Right cardiac atrium (tissue), 5 donors: ENCODE results near the gene SH2D3C. TPM values are rescaled to one million over a fixed set of nuclear protein-coding genes. Genes with fewer than 3 reads are reported as not detected.
A peak's percentile ranks its signal among the peaks of the same experiment; 100 is the strongest.

ENCODE experiments used
- ATAC-seq, 2 donors: fragments of 200-7000 bp; cut with Tn5 transposase; one replicate each; pipeline versions ENCODE4 v1.8.0 to v1.9.1; 2020; ENCODE audit warnings: moderate library complexity in 2 of 2, mild to moderate bottlenecking in 1 of 2
- DNase-seq, 3 donors: peaks; one replicate each; pipeline ENCODE4 v3.0.0-alpha.2; 2020
- H3K27ac ChIP-seq: one replicate; pipeline ENCODE4 v1.5.1; 2013; ENCODE audit warnings: mild to moderate bottlenecking, low read length, control low read depth, moderate library complexity
- H3K27me3 ChIP-seq: one replicate; pipeline ENCODE4 v1.6.1; 2013; ENCODE audit not compliant: control insufficient read depth, insufficient read depth
- H3K4me1 ChIP-seq: one replicate; pipeline ENCODE4 v1.6.1; 2013; ENCODE audit warnings: low read length; ENCODE audit not compliant: control insufficient read depth, insufficient read depth
- H3K4me3 ChIP-seq: one replicate; pipeline ENCODE4 v1.5.1; 2013; ENCODE audit warnings: low read length, control low read depth
- H3K9me3 ChIP-seq: one replicate; pipeline ENCODE4 v1.6.1; 2013; ENCODE audit warnings: low read length; ENCODE audit not compliant: control insufficient read depth
- WGBS: extraction: QIAGEN DNeasy Blood & Tissue Kit; methylation state at CpG from one replicate; pipeline ENCODE4 v1.1.7; 2013; 5-methylcytosine and 5-hydroxymethylcytosine counted together
- intact Hi-C, 4 donors: fragments of 100-400 bp; cut with DNase I; formaldehyde crosslinking; loops; one replicate each; pipeline versions ENCODE4 v1.11.0 to v1.14.0; 2022 to 2023
- polyA plus RNA-seq: library from polyadenylated mRNA; stranded (reverse); fragments of 200-250 nt; gene quantifications from one replicate; pipeline ENCODE4 v1.2.3, GENCODE V29; 2013
- total RNA-seq, 4 donors: library from RNA; stranded (reverse); fragmentation: NEBNext Ultra II Directional; extraction: Animal tissue kit (Norgen Biotek cat#: 25700); gene quantifications; one replicate each; pipeline ENCODE4 v1.2.1, GENCODE V29; 2021
- donor health status: healthy with polysubstance abuse.
- donor health status: DM: no; HTN: yes; CAD: no.
- donor health status: DM: no; HTN: no; CAD: no.
- donor health status: DM: no; HTN: yes; CAD: no; lungs with severe emphysema.
- donor health status: DM: yes; HTN: yes; CAD: no.

The SH2D3C gene
- total and polyA plus RNA-seq, 5 donors = 9.4 to 17.4 (median 14.3) TPM

GRCh38 chr9:127746959-127747569, 31.4 kb downstream of the SH2D3C start:
- ATAC-seq (no peak), DNase-seq (peak in 1 of 3 donors; percentile 54)
- Histone ChIP-seq H3K27ac (no peak overlapping the region), H3K9me3 (no peaks in the 10 kb centered on the region), H3K4me1 (no peaks in the 10 kb centered on the region), H3K4me3 (no peak overlapping the region), H3K27me3 (no peaks in the 10 kb centered on the region)
- WGBS = 77% methylated on average over 15 of the region's 15 CpGs
- intact Hi-C loops = no loop called here

DNA sequence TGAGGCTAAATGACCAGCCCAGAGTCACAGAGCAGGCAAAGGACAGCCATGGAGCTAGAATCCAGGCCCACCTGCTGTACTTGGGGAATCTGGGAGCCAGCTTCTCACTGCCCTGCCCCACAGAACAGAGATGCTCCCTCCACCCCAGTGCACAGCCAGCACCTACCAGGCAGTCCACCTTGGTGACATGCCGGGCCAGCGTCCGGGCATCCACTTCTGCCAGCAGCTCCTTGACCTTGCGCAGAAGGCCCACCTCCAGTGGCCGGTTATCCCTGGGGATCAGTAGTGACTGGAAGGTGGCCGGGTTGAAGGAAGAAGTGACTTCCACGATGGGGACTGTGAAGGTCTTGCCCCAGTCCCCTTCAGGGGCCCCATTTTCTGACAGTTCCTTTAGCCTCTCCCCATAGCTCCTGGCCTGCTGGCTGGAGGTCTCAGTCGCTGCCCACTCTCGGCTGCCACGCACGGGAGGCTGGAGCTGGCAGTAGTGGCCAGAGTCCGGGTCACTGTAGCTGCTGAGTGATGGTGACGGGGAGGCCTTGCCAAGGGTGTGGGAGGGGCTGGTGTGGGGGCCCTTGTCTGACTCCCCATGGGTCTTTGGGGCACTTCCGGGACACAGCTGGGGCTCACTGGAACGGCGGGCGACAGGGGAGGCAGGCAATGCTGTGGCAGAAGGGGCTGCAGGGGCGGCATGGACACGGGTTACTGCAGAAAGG, 33.9 kb downstream of the SH2D3C start:
- intact Hi-C loops = no loop called here

GRCh38 chr9:127742435-127743088, 35.9 kb downstream of the SH2D3C start:
- peak; percentile 14 to 25 for ATAC-seq
- Histone ChIP-seq H3K27ac (no peak overlapping the region), H3K4me3 (no peak overlapping the region), H3K4me1 (no peaks in the 10 kb centered on the region), H3K9me3 (no peaks in the 10 kb centered on the region), H3K27me3 (no peaks in the 10 kb centered on the region)
- WGBS = 58% methylated on average over 33 of the region's 33 CpGs
- intact Hi-C loops = no loop called here
- DNase-seq = peak in 2 of 3 donors; percentile 42 to 61

More for the DNA sequence above, 33.9 kb downstream of the SH2D3C start:
- ATAC-seq = no peak
- WGBS = 88% methylated on average over 19 of the region's 19 CpGs
- Histone ChIP-seq H3K9me3 (no peaks in the 10 kb centered on the region), H3K4me3 (no peak overlapping the region), H3K27me3 (no peaks in the 10 kb centered on the region), H3K4me1 (no peaks in the 10 kb centered on the region), H3K27ac (no peak overlapping the region)
- DNase-seq = peak in 2 of 3 donors; percentile 45 to 52

- Histone ChIP-seq H3K27me3 (no peaks in the 10 kb centered on the region), H3K4me1 (no peaks in the 10 kb centered on the region), H3K4me3 (no peak overlapping the region), H3K9me3 (no peaks in the 10 kb centered on the region), H3K27ac (no peak overlapping the region)
- 66% methylated on average over 38 of the region's 38 CpGs for WGBS
- DNase-seq (peak; percentile 57 to 86 (median 84)), ATAC-seq (peak; percentile 52 to 58)
- intact Hi-C loops = no loop called here
These were observed 36.5 kb downstream of the SH2D3C start for GRCh38 chr9:127741831-127742434.

DNA sequence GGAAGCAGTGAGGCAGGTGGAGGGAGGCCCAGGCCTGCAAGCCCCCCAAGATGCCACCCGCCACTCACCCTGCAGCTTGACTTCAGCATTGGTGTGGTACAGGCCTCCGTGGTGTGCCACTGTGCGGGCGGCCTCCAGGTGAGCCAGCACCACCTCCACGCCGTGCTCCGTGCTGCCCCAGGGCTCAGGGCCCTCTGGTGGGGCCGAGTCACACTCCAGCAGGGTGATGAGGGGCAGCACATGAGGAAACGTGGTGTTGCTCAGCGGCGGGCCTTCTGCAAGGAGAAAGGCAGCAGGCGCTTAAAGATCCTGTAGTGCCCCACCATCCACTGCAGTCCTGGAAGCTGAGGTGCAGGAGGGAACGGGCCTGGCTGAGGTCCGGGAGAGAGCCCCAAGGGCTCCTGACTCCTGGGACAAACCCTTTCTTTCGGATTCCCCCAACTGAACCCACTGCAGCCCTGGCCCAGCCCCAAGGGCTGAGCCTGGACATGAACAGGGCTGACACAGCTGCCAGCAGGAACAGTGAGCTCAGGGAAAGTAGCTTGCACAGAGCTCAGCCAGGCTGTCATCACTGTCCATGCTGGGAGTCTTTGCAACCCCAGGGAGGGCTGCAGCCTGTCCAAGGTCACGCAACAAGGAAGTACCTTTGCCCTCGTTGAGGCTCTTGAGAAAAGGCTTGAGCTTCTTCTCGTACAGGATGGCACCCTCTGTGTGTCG, 38.7 kb downstream of the SH2D3C start:
- H3K9me3 ChIP-seq = no peaks in the 10 kb centered on the region
- 80% methylated on average over 19 of the region's 19 CpGs for WGBS
- intact Hi-C loops = loop anchor here (5.0 to 10.0 kb wide), 6 partner anchors 38 to 185 kb away; partner anchors contain the start of genes AK1 (in 2 of the 4), CDK9 (in 1 of the 4) and SH2D3C (in 1 of the 4)
- peak overlapping the region; percentile 90 for H3K27ac ChIP-seq
- H3K4me3 ChIP-seq = no peak overlapping the region
- H3K27me3 ChIP-seq = no peaks in the 10 kb centered on the region
- DNase-seq (peak; percentile 72 to 85 (median 76)), ATAC-seq (peak in 1 of 2 donors; percentile 26)
- H3K4me1 ChIP-seq = no peaks in the 10 kb centered on the region

DNA sequence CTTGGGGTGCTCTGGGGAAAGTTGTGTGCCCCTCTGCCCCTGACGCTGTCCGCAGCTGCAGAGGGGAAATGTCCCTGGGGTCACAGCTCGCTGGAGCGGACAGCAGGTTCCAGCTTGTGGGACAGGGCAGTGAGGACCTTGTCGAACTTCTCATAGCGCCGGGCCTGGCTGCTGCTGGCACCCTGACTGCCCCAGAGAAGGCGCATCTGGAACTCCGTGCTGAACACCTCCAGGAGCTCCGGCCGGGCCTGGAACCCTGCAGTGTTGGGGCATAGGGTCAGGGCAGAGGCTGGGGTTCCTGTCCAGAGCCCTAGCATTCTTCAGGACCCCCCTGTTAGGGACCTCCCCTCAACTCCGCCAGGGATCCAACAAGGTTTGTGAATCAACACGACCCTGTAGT, 39.8 kb downstream of the SH2D3C start:
- H3K4me1 ChIP-seq = peaks cover 6% of the 10 kb centered on the region
- WGBS = 88% methylated on average over 13 of the region's 13 CpGs
- intact Hi-C loops = loop anchor here (5.0 to 10.0 kb wide), 6 partner anchors 39 to 186 kb away; partner anchors contain the start of genes AK1 (in 2 of the 4), CDK9 (in 1 of the 4) and SH2D3C (in 1 of the 4)
- ATAC-seq (no peak), DNase-seq (peak in 1 of 3 donors; percentile 53)
- H3K9me3 ChIP-seq = no peaks in the 10 kb centered on the region
- no peak overlapping the region for H3K4me3 ChIP-seq
- H3K27ac ChIP-seq = no peak overlapping the region
- no peaks in the 10 kb centered on the region for H3K27me3 ChIP-seq

GRCh38 chr9:127735530-127736185, 42.8 kb downstream of the SH2D3C start:
- peaks cover 6% of the 10 kb centered on the region for H3K4me1 ChIP-seq
- no peak for ATAC-seq
- no peaks in the 10 kb centered on the region for H3K9me3 ChIP-seq
- peak in 1 of 3 donors; percentile 45 for DNase-seq
- no peaks in the 10 kb centered on the region for H3K27me3 ChIP-seq
- intact Hi-C loops = loop anchor here (2.0 to 10.0 kb wide), 8 partner anchors 42 to 189 kb away; partner anchors contain the start of genes AK1 (in 2 of the 4), CDK9 (in 1 of the 4) and SH2D3C (in 1 of the 4)
- no peak overlapping the region for H3K4me3 ChIP-seq
- H3K27ac ChIP-seq = no peak overlapping the region
- WGBS = 22% methylated on average over 15 of the region's 15 CpGs

DNA sequence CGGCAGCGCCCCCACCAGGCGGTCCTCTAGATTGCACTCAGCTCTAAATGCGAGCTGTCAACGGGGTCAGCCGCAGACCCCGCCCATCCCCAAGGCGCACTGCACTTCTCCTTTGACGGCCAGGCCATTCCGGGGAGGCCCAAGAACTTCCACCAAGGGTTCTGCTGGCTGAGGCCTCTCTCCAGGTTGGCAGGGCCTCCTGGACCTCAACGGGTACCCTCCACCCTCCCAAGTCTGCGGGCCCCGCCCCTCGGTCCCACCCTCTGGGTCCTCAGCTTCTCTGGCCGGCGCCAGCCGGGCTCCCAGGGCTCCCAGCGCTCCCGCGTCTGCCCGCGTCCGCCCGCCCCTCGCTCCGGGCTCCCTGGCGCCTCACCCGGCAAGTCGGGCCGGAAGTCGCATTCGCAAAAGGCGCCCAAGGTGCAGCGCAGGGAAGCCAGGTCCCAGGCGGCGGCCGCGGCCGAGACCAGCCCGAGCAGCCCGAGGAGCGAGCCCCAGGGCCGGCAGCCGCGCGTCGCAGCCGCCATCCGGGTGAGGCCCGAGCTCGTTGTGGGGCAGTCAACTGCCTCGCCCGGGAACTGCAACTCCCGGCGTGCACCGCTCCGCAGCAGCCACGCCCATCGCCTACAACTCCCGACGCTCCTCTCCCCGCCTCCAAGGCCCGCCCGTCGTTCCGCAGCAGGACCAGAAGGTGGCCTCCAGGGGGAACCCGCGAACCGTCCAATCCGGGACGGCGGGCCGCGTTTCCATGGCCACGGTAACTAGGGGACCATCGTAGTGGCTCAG, 43.5 kb downstream of the SH2D3C start, which contains the start of gene TOR2A:
Gene TOR2A, minus strand, starts transcription at position 548 of the 783 bp plus-strand sequence. Its CDS starts 24 bp downstream, at position 524.
- ATAC-seq (peak; percentile 95 to 96), DNase-seq (peak; percentile 99)
- WGBS = under 1% methylated on average over 76 of the region's 76 CpGs
- Histone ChIP-seq H3K4me1 (peaks cover 6% of the 10 kb centered on the region), H3K27me3 (no peaks in the 10 kb centered on the region), H3K9me3 (no peaks in the 10 kb centered on the region), H3K4me3 (peak within 1 kb of the TSS; percentile 66), H3K27ac (peak within 1 kb of the TSS; percentile 90)
- intact Hi-C loops = loop anchor here (2.0 to 10.0 kb wide), 10 partner anchors 42 to 190 kb away; partner anchors contain the start of genes AK1 (in 2 of the 4), CDK9 (in 1 of the 4) and SH2D3C (in 1 of the 4)

GRCh38 chr9:127734247-127734746, 44.2 kb downstream of the SH2D3C start:
- intact Hi-C loops = loop anchor here (2.0 to 10.0 kb wide), 6 partner anchors 51 to 191 kb away; partner anchors contain the start of gene AK1 (in 2 of the 4)

More at GRCh38 chr9:127734247-127734746, 44.2 kb downstream of the SH2D3C start:
- 44% methylated on average over 22 of the region's 22 CpGs for WGBS
- Histone ChIP-seq H3K27me3 (no peaks in the 10 kb centered on the region), H3K27ac (peak overlapping the region; percentile 27), H3K4me1 (peaks cover 6% of the 10 kb centered on the region), H3K9me3 (no peaks in the 10 kb centered on the region), H3K4me3 (no peak overlapping the region)
- ATAC-seq (peak in 1 of 2 donors; percentile 0), DNase-seq (peak in 1 of 3 donors; percentile 72)
